Measurements from ENCODE around the gene MFSD6L. TPM values are rescaled to one million over a fixed set of nuclear protein-coding genes. Genes with fewer than 3 reads are reported as not detected.

The MFSD6L gene, protein sequence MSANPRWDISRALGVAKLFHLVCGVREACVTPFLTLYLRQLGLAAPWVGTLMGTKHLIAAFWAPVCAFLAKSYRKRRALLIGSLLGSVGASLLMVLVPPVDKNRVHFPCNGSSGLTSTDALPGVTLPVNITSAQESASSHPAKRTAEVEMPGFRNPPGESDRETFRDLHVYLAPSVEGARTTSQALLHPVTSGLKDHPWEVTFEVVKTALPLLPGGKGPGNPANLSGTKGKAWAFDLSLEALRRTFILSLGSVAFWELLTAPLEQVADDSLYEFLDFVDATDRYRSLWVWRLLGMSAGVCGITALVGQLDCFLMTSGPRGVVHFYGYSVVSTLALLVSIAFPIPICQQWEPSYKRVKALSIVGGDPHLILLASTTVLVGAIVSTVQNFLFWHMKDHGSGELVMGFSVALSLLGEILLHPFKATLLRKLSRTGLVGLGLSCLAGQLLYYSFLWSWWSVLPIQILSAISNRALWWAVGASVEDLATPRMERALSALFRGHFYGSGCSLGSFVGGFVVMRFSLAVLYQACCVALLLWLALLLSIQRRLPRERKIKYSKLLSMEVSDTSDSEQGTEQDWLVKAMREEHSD
- not detected in 2 replicates for total RNA-seq

DNA sequence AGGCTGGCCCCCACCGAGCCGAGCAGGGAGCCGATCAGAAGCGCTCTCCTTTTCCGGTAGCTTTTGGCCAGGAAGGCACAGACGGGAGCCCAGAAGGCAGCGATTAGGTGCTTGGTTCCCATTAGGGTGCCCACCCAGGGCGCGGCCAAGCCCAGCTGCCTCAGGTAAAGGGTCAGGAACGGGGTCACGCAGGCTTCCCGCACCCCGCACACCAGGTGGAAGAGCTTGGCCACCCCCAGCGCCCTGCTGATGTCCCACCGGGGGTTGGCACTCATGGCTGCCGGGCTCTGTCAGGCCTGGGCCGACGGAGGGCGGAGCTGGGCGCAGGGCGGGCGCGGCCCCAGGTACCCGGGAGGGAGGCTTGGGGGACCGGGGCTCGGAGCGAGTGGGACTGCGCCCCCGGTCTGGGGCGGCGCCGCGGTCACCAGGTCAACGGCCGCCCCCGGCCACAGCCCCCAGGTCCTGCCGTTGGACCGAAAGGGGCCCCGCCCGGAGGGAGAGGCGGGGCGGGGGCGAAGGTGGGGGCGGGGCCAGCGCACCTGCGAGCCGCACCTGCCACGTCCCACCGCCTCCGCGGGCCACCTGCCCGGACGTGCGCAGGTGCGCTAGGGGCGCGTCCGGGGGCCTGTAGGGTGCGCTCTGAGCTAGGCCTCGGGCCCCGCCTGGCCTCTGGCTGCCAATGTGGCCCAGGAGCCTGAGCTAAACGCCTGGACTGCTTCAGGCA is at the start of gene MFSD6L:
MFSD6L (minus strand) TSS at position 520 of the 724 bp plus-strand sequence; CDS start at position 275, 245 bp downstream.

DNA sequence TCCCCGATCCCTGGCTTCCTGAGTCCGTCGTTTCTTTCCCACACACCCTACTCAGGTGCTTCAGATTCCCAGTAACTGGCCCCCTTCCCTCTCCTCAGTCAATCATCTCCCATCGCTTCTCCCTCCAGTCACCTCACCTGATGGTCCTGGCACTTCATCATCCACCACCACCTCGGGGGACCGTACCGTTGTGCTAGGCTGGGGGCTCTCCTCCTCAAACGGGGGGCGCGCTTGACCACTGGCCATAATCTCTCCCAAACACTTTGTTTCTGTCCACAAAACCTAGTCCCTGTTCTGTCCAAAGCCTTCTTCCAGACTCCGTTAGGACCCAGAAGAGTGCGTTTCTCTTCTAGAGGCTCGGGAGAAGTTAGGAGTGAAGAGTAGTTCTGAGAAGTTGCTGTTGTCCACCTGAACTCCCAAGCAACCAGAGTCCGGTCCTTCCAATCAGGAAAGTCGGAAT is 41.0 kb downstream of the MFSD6L start, which contains the start of gene SPDYE4:
SPDYE4 (minus strand) TSS at position 410 of the 460 bp plus-strand sequence; CDS start at position 246, 164 bp downstream.

Other genes with a start within 250 kb of the MFSD6L start
- 119 and 120 TPM in 2 replicates for gene MYH10, start 168.6 kb downstream of the MFSD6L start, total RNA-seq
- gene CCDC42, start 54.5 kb downstream of the MFSD6L start, total RNA-seq, result not detected in 2 replicates
- not detected in 2 replicates for gene SPDYE4, start 40.8 kb downstream of the MFSD6L start, total RNA-seq
- gene PIK3R6, start 68.3 kb upstream of the MFSD6L start, total RNA-seq, result not detected in 2 replicates
- gene PIK3R5, start 166.3 kb upstream of the MFSD6L start, total RNA-seq, result not detected in 2 replicates
- gene NTN1, start 222.1 kb upstream of the MFSD6L start, total RNA-seq, result 0.16 and 1.0 TPM in 2 replicates